Esophagus (tissue), 2 donors: ENCODE results near the gene AP3S1. TPM values are rescaled to one million over a fixed set of nuclear protein-coding genes. Genes with fewer than 3 reads are reported as not detected.
"Not testable (repeated sequence)": the region's sequence is repeated elsewhere in the genome, so short reads cannot be mapped to it uniquely, and the experiment has no call there.

Experiments
- H3K27ac ChIP-seq, 2 donors: one replicate each; pipeline ENCODE4 v1.5.1; 2013; ENCODE audit warnings: low read depth in 2 of 2, mild to moderate bottlenecking in 2 of 2, inconsistent platforms in 1 of 2, low read length in 1 of 2, moderate library complexity in 1 of 2
- H3K27me3 ChIP-seq, 2 donors: one replicate each; pipeline ENCODE4 v1.6.1; 2013; ENCODE audit warnings: low read length in 2 of 2, control low read depth in 1 of 2, mild to moderate bottlenecking in 1 of 2; ENCODE audit not compliant: insufficient read depth in 2 of 2, control insufficient read depth in 1 of 2
- H3K36me3 ChIP-seq, 2 donors: one replicate each; pipeline ENCODE4 v1.6.1; 2013; ENCODE audit warnings: low read length in 1 of 2; ENCODE audit not compliant: control insufficient read depth in 2 of 2, insufficient read depth in 2 of 2
- H3K4me1 ChIP-seq, 2 donors: one replicate each; pipeline ENCODE4 v1.6.1; 2013; ENCODE audit warnings: low read length in 1 of 2; ENCODE audit not compliant: control insufficient read depth in 2 of 2, insufficient read depth in 2 of 2
- H3K4me3 ChIP-seq, 2 donors: one replicate each; pipeline ENCODE4 v1.5.1; 2013; ENCODE audit warnings: low read length in 2 of 2, mild to moderate bottlenecking in 2 of 2, low read depth in 1 of 2, moderate library complexity in 1 of 2
- H3K9me3 ChIP-seq, 2 donors: one replicate each; pipeline ENCODE4 v1.6.1; 2013; ENCODE audit warnings: mild to moderate bottlenecking in 2 of 2, low read depth in 1 of 2, low read length in 1 of 2, moderate library complexity in 1 of 2; ENCODE audit not compliant: control insufficient read depth in 2 of 2, insufficient read depth in 1 of 2
- WGBS, 2 donors: extraction: QIAGEN DNeasy Blood & Tissue Kit; methylation state at CpG; one replicate each; pipeline ENCODE4 v1.1.7; 2013; 5-methylcytosine and 5-hydroxymethylcytosine counted together
- polyA plus RNA-seq, 2 donors: library from polyadenylated mRNA; stranded (reverse); fragments of 200-250 nt; gene quantifications; one replicate each; pipeline ENCODE4 v1.2.3, GENCODE V29; 2013
- donor health status: healthy with polysubstance abuse.
- donor health status: Bipolar disorder and iron deficiency.

Gene AP3S1
- polyA plus RNA-seq, 2 donors = 60.5 to 79.4 TPM

DNA sequence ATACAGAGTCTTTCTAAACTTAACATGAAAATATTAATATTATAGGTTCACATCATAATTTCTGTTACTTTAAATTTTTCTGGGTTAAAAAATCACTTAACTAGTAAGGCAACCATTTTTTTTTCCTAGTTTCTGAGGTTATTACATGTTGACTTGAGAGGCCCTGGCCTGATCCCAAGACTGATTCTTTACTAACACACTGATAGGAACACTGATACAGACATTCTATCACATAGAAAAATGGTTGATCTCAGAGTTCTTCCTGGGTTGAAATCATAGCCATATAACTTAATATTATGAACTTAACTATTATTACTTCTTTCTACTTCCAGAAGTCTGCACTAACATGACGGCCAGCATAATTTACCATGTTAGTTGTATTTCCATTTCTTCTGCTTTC is 43.0 kb downstream of the AP3S1 start:
- no peak overlapping the region for H3K27ac ChIP-seq
- no peak overlapping the region for H3K4me3 ChIP-seq
- H3K9me3 ChIP-seq = no peaks in the 10 kb centered on the region
- WGBS, 2 donors = 92 to 97% methylated on average over 1 of the region's 1 CpG
- H3K27me3 ChIP-seq = no peaks in the 10 kb centered on the region
- no peaks in the 10 kb centered on the region for H3K4me1 ChIP-seq
- no peaks in the 10 kb centered on the region for H3K36me3 ChIP-seq

DNA sequence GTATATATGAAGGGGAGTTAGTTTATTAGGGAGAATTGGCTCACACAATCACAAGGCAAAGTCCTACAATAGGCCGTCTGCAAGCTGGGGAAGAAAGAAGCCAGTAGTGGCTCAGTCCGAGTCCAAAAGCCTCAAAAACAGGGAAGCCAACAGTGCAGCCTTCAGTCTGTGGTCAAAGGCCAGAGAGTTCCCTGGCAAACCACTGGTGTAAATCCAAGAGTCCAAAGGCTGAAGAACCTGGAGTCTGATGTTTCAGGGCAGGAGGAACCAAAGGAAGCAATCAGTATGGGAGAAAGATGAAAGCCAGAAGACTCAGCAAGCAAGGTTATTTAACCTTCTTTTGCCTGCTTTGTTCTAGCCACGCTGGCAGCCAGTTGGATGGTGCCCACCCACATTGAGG is 43.5 kb downstream of the AP3S1 start:
- H3K4me3 ChIP-seq, H3K27ac ChIP-seq, H3K36me3 ChIP-seq, H3K27me3 ChIP-seq, H3K9me3 ChIP-seq, H3K4me1 ChIP-seq: not testable (repeated sequence)
- WGBS, 2 donors = 74 to 85% methylated on average over 3 of the region's 3 CpGs

DNA sequence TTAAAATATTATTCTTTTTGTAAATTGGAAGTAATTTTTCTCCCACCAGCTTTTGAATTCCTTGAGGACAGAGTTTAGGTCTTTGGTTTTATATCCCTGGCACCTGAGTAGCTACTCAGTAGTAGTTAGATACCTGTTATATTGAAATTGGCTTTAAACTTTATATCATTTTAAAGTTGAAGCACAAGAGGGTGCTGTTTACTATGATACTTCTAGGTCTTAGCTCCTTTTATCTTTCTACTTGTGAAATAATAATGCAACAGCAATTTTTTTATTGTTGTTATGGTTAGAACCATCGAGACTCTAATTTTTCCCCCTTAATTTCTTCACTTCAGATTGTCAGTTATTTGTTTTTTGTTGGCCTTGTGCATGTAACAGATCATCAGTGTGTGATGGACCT is 46.3 kb downstream of the AP3S1 start:
- 63 to 77% methylated on average over 1 of the region's 1 CpG for WGBS, 2 donors
- no peaks in the 10 kb centered on the region for H3K27me3 ChIP-seq
- no peaks in the 10 kb centered on the region for H3K4me1 ChIP-seq
- H3K27ac ChIP-seq = no peak overlapping the region
- H3K9me3 ChIP-seq = no peaks in the 10 kb centered on the region
- H3K36me3 ChIP-seq = no peaks in the 10 kb centered on the region
- no peak overlapping the region for H3K4me3 ChIP-seq

DNA sequence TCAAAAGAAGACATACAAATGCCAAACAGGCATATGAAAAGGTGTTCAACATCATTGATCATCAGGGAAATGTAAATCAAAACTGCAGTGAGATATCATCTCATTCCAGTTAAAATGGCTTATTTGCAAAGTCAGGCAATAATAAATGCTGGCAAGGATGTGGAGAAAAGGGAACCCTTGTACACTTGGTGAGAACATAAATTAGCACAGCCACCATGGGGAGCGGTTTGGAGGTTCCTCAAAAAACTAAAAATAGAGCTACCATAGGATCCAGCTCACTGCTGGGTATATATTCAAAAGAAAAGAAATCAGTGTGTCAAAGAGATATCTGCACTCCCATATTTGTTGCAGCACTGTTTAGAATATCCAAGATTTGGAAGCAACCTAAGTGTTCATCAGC is 50.3 kb downstream of the AP3S1 start:
- no peaks in the 10 kb centered on the region for H3K4me1 ChIP-seq
- H3K27ac ChIP-seq = no peak overlapping the region
- H3K27me3 ChIP-seq = no peaks in the 10 kb centered on the region
- no peaks in the 10 kb centered on the region for H3K9me3 ChIP-seq
- WGBS, 2 donors = 91 to 96% methylated on average over 1 of the region's 1 CpG
- no peak overlapping the region for H3K4me3 ChIP-seq
- no peaks in the 10 kb centered on the region for H3K36me3 ChIP-seq

DNA sequence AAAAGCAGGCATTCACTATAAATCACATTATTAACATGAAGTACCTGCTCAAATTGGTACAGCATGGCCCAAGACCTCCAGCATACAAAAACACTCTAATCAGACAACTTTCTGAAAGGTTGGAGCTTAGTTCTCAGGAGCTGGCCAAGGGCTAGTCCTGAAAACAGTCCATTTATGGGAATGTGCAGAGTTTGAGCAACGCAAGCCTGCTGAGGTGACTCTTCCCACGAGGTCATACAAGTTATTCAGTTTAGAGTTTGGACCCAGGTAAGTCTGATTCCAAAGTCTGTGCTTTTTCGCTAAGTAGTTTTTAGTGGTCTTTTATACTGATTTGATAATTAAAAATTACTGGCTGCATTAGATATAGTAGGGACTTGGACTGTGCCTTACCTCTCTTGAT is 52.6 kb downstream of the AP3S1 start:
- WGBS, 2 donors = 96% methylated on average over 3 of the region's 3 CpGs
- no peaks in the 10 kb centered on the region for H3K36me3 ChIP-seq
- H3K4me3 ChIP-seq = no peak overlapping the region
- H3K9me3 ChIP-seq = no peaks in the 10 kb centered on the region
- H3K27ac ChIP-seq = no peak overlapping the region
- no peaks in the 10 kb centered on the region for H3K4me1 ChIP-seq
- H3K27me3 ChIP-seq = no peaks in the 10 kb centered on the region

DNA sequence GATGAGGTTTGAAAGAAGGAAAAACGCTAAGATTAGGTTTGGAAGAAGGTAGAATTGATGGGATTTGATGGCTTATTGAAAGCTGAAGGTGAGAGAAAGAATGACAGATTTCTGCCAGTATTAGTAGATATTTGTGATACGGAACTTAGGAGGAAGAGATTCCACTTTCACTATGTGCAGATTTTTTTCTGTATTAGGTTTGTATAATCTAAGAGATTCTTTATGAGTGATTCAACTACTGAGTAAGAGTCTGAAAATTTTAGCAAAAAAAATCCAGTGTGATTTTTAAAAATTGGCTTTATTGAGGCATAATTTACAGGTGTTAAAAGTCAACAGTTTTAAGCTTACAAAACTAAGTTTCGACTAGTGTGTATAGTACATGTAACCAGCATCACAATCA is 54.1 kb downstream of the AP3S1 start:
- H3K4me3 ChIP-seq = no peak overlapping the region
- H3K36me3 ChIP-seq = no peaks in the 10 kb centered on the region
- H3K9me3 ChIP-seq = no peaks in the 10 kb centered on the region
- H3K27ac ChIP-seq = no peak overlapping the region
- no peaks in the 10 kb centered on the region for H3K27me3 ChIP-seq
- H3K4me1 ChIP-seq = no peaks in the 10 kb centered on the region
- 92% methylated on average over 3 of the region's 3 CpGs for WGBS, 2 donors

DNA sequence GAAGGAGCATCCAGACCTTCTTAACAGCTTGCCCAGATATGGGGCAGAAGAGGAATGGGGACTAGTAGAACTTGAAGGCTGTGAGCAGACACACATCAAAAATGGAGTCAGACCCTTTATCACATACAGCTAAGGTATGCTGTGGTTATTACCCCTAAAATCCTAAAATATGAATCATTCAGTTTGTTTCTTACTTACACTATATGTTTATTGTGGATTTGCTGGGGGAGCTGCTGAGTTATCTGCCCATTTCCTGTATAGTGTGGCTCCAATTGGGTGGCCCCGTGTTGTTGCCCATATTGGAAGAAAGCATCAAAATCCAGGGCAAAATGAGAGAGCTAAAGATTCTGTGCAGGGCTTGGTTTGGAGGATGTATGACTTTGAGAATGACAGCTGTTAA is 56.9 kb downstream of the AP3S1 start:
- Histone ChIP-seq H3K36me3 (no peaks in the 10 kb centered on the region), H3K4me3 (no peak overlapping the region), H3K27me3 (no peaks in the 10 kb centered on the region), H3K4me1 (no peaks in the 10 kb centered on the region), H3K9me3 (no peaks in the 10 kb centered on the region), H3K27ac (no peak overlapping the region)
- whole genome bisulfite sequencing, 2 donors = 95 to 100% methylated on average over 1 of the region's 1 CpG

DNA sequence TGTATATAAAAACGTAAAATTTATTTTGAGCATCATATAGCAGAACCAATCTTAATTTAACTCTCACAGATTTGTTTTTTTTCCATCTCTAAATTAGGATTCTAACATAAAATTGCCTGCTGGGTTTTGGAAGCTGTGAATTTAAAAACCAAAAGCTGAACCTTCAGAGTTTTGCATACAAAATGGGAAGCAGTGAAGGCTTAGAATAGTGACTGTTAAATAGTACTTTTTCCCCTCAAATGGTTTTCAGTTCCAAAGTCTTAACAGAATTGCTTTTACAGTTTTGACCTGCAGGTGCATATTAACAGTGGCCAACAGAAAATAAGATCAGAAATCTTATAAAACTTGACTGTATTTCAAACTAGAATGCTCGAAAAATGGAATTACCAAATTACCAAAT is 65.4 kb downstream of the AP3S1 start:
- 88 to 92% methylated on average over 2 of the region's 2 CpGs for WGBS, 2 donors
- Histone ChIP-seq H3K9me3 (no peaks in the 10 kb centered on the region), H3K4me1 (no peaks in the 10 kb centered on the region), H3K4me3 (no peak overlapping the region), H3K36me3 (no peaks in the 10 kb centered on the region), H3K27me3 (no peaks in the 10 kb centered on the region), H3K27ac (no peak overlapping the region)

DNA sequence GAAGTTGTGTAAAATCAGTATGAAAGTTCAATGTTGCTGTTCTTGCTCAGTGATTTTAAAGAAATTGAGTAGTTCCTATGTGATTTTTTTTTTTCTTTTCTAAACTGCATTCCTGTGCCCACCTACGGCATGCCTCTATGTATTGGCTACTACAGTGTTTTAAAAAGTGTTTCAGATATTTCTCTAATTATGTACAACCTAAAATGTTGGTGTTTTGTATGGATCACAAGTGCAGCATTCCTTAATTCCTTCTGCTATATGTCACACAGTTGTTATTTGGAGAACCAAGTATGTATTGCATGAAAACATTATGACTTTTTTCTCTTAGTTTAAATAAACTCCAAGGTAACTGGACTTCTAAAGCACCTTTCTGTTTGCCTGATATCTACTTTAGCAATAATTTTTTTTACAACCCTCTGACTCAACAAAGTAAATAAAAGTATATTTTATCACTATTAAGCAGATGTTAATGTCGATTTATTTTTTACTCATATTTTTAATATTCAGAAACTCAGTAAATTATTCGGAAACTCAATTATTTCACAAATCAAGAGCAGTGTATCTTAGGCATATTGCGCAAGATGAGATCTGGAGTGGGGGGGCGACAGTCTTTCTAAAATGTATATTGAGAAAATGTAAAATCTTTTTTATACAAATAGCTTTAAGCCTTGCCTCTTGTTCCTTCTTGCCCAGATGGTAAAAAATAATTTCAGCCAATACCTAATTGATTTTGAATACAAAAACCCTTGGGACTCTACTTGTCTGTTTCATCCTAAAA is 72.1 kb downstream of the AP3S1 start:
- WGBS, 2 donors = 83 to 92% methylated on average over 5 of the region's 5 CpGs
- H3K27me3 ChIP-seq, H3K4me3 ChIP-seq, H3K36me3 ChIP-seq, H3K9me3 ChIP-seq, H3K4me1 ChIP-seq, H3K27ac ChIP-seq: not testable (repeated sequence)

DNA sequence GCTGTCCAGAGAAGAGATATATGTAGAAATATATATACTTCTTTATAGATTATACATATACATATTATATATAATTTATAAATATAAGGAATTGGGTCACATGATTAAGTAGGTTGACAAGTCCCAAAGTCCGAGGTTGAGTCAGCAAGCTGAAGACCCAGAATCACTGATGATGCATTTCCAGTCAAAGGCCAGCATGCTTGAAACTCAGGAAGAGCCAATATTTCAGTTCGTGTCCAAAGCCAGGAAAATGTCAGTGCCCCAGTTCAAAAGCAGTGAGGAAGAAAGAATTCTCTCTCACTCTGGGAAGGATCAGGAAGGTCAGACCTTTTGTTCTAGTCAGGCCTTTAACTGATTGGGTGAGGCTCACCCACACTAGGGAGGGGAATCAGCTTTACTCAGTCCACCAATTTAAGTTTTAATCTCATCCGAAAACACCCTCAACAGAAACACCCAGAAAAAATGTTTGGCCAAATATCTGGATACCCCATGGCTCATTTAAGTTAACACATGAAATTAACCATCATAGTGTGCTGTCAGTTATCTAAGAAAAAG is 78.5 kb downstream of the AP3S1 start:
- no peak overlapping the region for H3K27ac ChIP-seq
- whole genome bisulfite sequencing, 2 donors = 71 to 75% methylated on average over 3 of the region's 3 CpGs
- H3K27me3 ChIP-seq = no peaks in the 10 kb centered on the region
- no peaks in the 10 kb centered on the region for H3K36me3 ChIP-seq
- no peak overlapping the region for H3K4me3 ChIP-seq
- no peaks in the 10 kb centered on the region for H3K9me3 ChIP-seq
- no peaks in the 10 kb centered on the region for H3K4me1 ChIP-seq
